GM12878 (cell line): Measurements from ENCODE around the gene LRRN4. TPM values are rescaled to one million over a fixed set of nuclear protein-coding genes. Genes with fewer than 3 reads are reported as not detected.

Experiments used
- ATAC-seq: fragments of 200-7000 bp; cut with Tn5 transposase; 3 replicates; pipeline ENCODE4 v1.9.1; 2020; ENCODE audit warnings: mild to moderate bottlenecking, moderate library complexity
- BruUV-seq: library from RNA; stranded (reverse); fragments of 400-500 nt; replicated peaks from 2 replicates; lab custom pipeline; 2021; lab: Mats Ljungman, UMichigan
- CTCF ChIA-PET: fragments of 300-600 bp; sonication (Branson Sonifier 250); formaldehyde crosslinking; extraction: SDS; loops from one replicate; lab custom pipeline; 2021; ENCODE audit warnings: inconsistent platforms; lab: Yijun Ruan, JAX
- POLR2A ChIA-PET: fragments of 350-600 bp; formaldehyde crosslinking; extraction: SDS; loops from one replicate; lab custom pipeline; 2021; ENCODE audit warnings: inconsistent platforms; lab: Charles Lee
- RAD21 ChIA-PET: fragments of 300-600 bp; sonication (Branson Sonifier 250); formaldehyde crosslinking; loops from one replicate; lab custom pipeline; 2023; ENCODE audit warnings: antibody characterized with exemption; ENCODE audit not compliant: unreplicated experiment; lab: Charles Lee
- SMC1A ChIA-PET: fragments of 300-600 bp; sonication (Branson Sonifier 250); formaldehyde crosslinking; loops from one replicate; lab custom pipeline; 2023; ENCODE audit not compliant: unreplicated experiment, uncharacterized antibody; lab: Charles Lee
- DNase-seq: peaks from one replicate; pipeline ENCODE4 v3.0.0-alpha.2; 2011; ENCODE audit warnings: low read depth, low spot score
- FAIRE-seq: peaks from 3 replicates; lab custom pipeline; 2011; peaks lifted over from hg19 to GRCh38; lab: Jason Lieb, UNC
- H2AFZ ChIP-seq: 2 replicates; pipeline ENCODE4 v1.6.0; 2011; ENCODE audit warnings: low read depth, low read length, control low read depth; ENCODE audit not compliant: control insufficient read depth
- H3K27ac ChIP-seq: 2 replicates; pipeline ENCODE4 v1.5.1; 2011; ENCODE audit warnings: control low read depth; ENCODE audit not compliant: control insufficient read depth, insufficient read depth
- H3K27me3 ChIP-seq, 2 experiments: replicated peaks in 1 of 2; 2 replicates each; pipeline versions ENCODE4 v1.6.0 to v1.6.1; 2011; ENCODE audit warnings: low read length in 1 of 2; ENCODE audit not compliant: control insufficient read depth in 2 of 2, insufficient read depth in 2 of 2
- H3K36me3 ChIP-seq, 2 experiments: 2 replicates each; pipeline ENCODE4 v1.5.1; 2011; ENCODE audit warnings: low read length in 1 of 2; ENCODE audit not compliant: control insufficient read depth in 2 of 2, insufficient read depth in 2 of 2
- H3K4me1 ChIP-seq: 2 replicates; pipeline ENCODE4 v1.6.1; 2011; ENCODE audit warnings: mild to moderate bottlenecking, low read length, moderate library complexity, mixed read lengths; ENCODE audit not compliant: control insufficient read depth, insufficient read depth
- H3K4me2 ChIP-seq: 2 replicates; pipeline ENCODE4 v1.6.0; 2011; ENCODE audit warnings: control low read depth; ENCODE audit not compliant: control insufficient read depth, insufficient read depth
- H3K4me3 ChIP-seq: fragments of 200-600 bp; sonication (generic); 2 replicates; pipeline ENCODE4 v1.5.1; 2016
- H3K79me2 ChIP-seq: 2 replicates; pipeline ENCODE4 v1.6.0; 2011; ENCODE audit warnings: low read length; ENCODE audit not compliant: control insufficient read depth, insufficient read depth
- H3K9ac ChIP-seq: 2 replicates; pipeline ENCODE4 v1.8.0; 2011; ENCODE audit warnings: low read length, control low read depth, mixed read lengths; ENCODE audit not compliant: control insufficient read depth, insufficient read depth
- H3K9me3 ChIP-seq: replicated peaks from 3 replicates; pipeline ENCODE4 v1.5.1; 2011; ENCODE audit warnings: mild to moderate bottlenecking, low read length; ENCODE audit not compliant: control insufficient read depth, insufficient read depth
- H4K20me1 ChIP-seq: 2 replicates; pipeline ENCODE4 v1.6.0; 2011; ENCODE audit not compliant: control insufficient read depth, insufficient read depth
- MYC ChIP-seq: IDR thresholded peaks from 2 replicates; pipeline ENCODE4 v1.6.1; 2011; ENCODE audit warnings: mild to moderate bottlenecking, low read length, moderate library complexity, inconsistent platforms; ENCODE audit not compliant: insufficient read depth, insufficient replicate concordance, insufficient read length, severe bottlenecking
- NFYB ChIP-seq: IDR thresholded peaks from 2 replicates; pipeline ENCODE4 v1.6.1; 2011; ENCODE audit warnings: low read depth, mild to moderate bottlenecking, low read length, improper control_type of control experiment, moderate library complexity; ENCODE audit not compliant: insufficient read depth
- RAD21 ChIP-seq: IDR thresholded peaks from 2 replicates; pipeline ENCODE4 v1.6.1; 2011; ENCODE audit warnings: mild to moderate bottlenecking, low read depth, low read length, moderate library complexity; ENCODE audit not compliant: insufficient read depth
- RCOR1 ChIP-seq: conservative IDR thresholded peaks from 2 replicates; pipeline ENCODE4 v1.6.1; 2012; ENCODE audit warnings: low read depth, low read length, improper control_type of control experiment
- SMC3 ChIP-seq: IDR thresholded peaks from 2 replicates; pipeline ENCODE4 v1.6.1; 2011; ENCODE audit warnings: low read length, improper control_type of control experiment, borderline replicate concordance
- TBL1XR1 ChIP-seq: IDR thresholded peaks from 2 replicates; pipeline ENCODE4 v1.6.1; 2012; ENCODE audit warnings: low read depth, low read length, improper control_type of control experiment
- WGBS: methylation state at CpG from one replicate; pipeline ENCODE4 v1.1.6; 2016; ENCODE audit warnings: low lambda C conversion rate; ENCODE audit not compliant: insufficient replicate concordance, insufficient coverage; ENCODE audit errors: missing lambda C conversion rate; 5-methylcytosine and 5-hydroxymethylcytosine counted together
- in situ Hi-C: fragments of 300-500 bp; cut with MboI; formaldehyde crosslinking; loops from 9 replicates; pipeline ENCODE4 v1.14.3; 2018; ENCODE audit warnings: mixed read lengths
- intact Hi-C: fragments of 100-400 bp; cut with micrococcal nuclease; formaldehyde crosslinking; loops from one replicate; pipeline ENCODE4 v1.14.2; 2022; ENCODE audit not compliant: unreplicated experiment
- polyA plus RNA-seq, 11 experiments: library from polyadenylated mRNA; depleted of rRNA in 4 of 11; unstranded in 6 of 11; stranded (reverse) in 5 of 11; fragments of >200 nt; fragmentation: Nextera tagmentation in 4 of 11; fragmentation: Illumina TruSeq in 1 of 11; extraction: Ambion mirVana in 4 of 11; extraction: Trizol in 1 of 11; gene quantifications; 1 replicate in 1 of 11; 2 replicates in 10 of 11; pipeline versions ENCODE4 v1.2.1 to v1.2.3, GENCODE V29; 2011 to 2016; ENCODE audit warnings: inconsistent platforms in 2 of 11, missing spikeins in 2 of 11, low read depth in 1 of 11
- total RNA-seq, 4 experiments: library from RNA; depleted of rRNA in 3 of 4; stranded (reverse); fragments of >200 nt in 3 of 4; fragmentation: Illumina TruSeq in 1 of 4; extraction: Trizol in 1 of 4; gene quantifications; 2 replicates each; pipeline versions ENCODE4 v1.2.1 to v1.2.3, GENCODE V29; 2013 to 2021

The LRRN4 gene
- total and polyA plus RNA-seq, 10 of the 15 experiments (the other 5 are each of a cell fraction or from before 2014, with no cell fraction given), result 0.11 TPM; not detected in 9

DNA sequence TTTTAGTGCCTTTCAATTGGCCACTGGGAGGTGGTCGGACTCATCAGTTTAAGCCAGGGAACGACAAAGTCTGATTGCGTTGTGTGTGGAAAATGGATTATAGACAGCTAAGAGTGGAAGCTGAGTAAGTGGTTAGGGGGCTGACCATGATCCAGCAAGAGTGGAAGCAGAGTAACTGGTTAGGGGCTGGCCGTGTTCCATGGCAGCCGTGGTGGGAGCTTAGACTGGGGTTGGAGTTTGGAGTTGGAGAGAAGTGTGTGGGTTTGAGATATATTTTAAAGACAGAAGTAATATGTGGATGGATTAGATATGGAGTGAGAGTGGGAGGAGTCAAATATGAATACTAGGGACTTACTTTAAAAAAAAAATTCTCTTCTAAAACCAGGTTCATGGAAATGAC, 41.7 kb downstream of the LRRN4 start:
- ChIA-PET RAD21 (no interaction called here), SMC1A (no interaction called here), CTCF (interaction anchor here (0.6 kb wide), 1 partner anchor 459 kb away, joined by 3 read pairs; no protein-coding TSS in a partner anchor), POLR2A (interaction anchor here (0.6 kb wide), 1 partner anchor 91 kb away, joined by 4 read pairs; no protein-coding TSS in a partner anchor)
- H3K9me3 ChIP-seq, result no peaks in the 10 kb centered on the region
- TF ChIP-seq MYC, result no peak
- no peak for DNase-seq
- H3K79me2 ChIP-seq, result peaks cover 18% of the 10 kb centered on the region
- FAIRE-seq, result no peak
- H4K20me1 ChIP-seq, result no peaks in the 10 kb centered on the region
- H3K27me3 ChIP-seq, result no peaks in the 10 kb centered on the region
- H3K4me3 ChIP-seq, result no peak overlapping the region
- peaks cover 2% of the 10 kb centered on the region; the same call in 1 of the 2 replicates for H3K4me1 ChIP-seq
- H3K9ac ChIP-seq, result no peak overlapping the region
- over 99% methylated on average over 5 of the region's 5 CpGs for WGBS
- in situ Hi-C loops, result no loop called here
- peaks cover 1 to 17% of the 10 kb centered on the region in 2 experiments; a peak in 3 of 4 replicates for H3K36me3 ChIP-seq
- no peak overlapping the region for H3K27ac ChIP-seq
- ATAC-seq, result no peak
- H2AFZ ChIP-seq, result no peak overlapping the region
- intact Hi-C loops, result no loop called here
- BruUV-seq, result no TSS peak
- no peak overlapping the region for H3K4me2 ChIP-seq

DNA sequence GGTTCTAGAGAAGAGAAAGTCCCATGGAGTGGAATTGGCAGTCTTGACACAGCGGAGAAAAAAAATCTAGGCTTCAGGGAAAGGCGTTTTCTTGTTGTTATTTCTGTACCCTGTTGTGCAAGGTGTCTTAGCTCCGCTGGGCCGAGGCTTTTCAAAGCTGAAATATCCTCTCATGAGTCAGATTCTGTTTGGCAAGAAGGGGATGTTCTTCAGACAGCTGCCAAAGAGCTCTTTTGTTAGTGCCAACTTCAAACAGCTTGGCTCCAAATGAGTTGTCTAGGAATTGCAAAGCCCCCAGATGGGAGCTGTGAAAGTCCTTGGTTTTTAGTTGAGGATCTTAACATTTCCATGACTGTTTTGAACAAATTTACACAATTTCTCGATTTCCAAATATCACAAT, 45.6 kb downstream of the LRRN4 start:
- RAD21 ChIA-PET, result interaction anchor here (0.7 to 1.3 kb wide), 3 partner anchors 67 to 480 kb away, joined by 3 to 5 read pairs (median 3); no protein-coding TSS in a partner anchor
- 89% methylated on average over 5 of the region's 5 CpGs for WGBS
- intact Hi-C loops, result no loop called here
- peak overlapping the region; percentile 12; the same call in 1 of the 2 replicates for H3K4me3 ChIP-seq
- H3K79me2 ChIP-seq, result peaks cover 32% of the 10 kb centered on the region
- H3K36me3 ChIP-seq, result peaks cover 0 to 11% of the 10 kb centered on the region in 2 experiments; a peak in 3 of 4 replicates
- no peak overlapping the region; the same call in 1 of the 2 replicates for H3K27ac ChIP-seq
- TF ChIP-seq SMC3 (no peak), RAD21 (no peak), TBL1XR1 (no peak), RCOR1 (no peak), NFYB (no peak)
- DNase-seq (no peak), ATAC-seq (no peak), FAIRE-seq (no peak)
- peak overlapping the region; percentile 50 for H3K9ac ChIP-seq
- peaks cover 2% of the 10 kb centered on the region; the same call in 1 of the 2 replicates for H3K4me1 ChIP-seq
- no peaks in the 10 kb centered on the region for H3K27me3 ChIP-seq
- SMC1A ChIA-PET, result interaction anchor here (0.6 to 1.6 kb wide), 9 partner anchors 11 to 148 kb away, joined by 3 to 5 read pairs (median 3); no protein-coding TSS in a partner anchor
- in situ Hi-C loops, result no loop called here
- H3K4me2 ChIP-seq, result peak overlapping the region; percentile 84
- CTCF ChIA-PET, result interaction anchor here (1.1 to 2.2 kb wide), 4 partner anchors 15 to 480 kb away, joined by 3 to 11 read pairs (median 4); no protein-coding TSS in a partner anchor
- H2AFZ ChIP-seq, result no peak overlapping the region
- BruUV-seq, result no TSS peak
- POLR2A ChIA-PET, result interaction anchor here (0.7 to 1.9 kb wide), 2 partner anchors 12 to 43 kb away, joined by 3 to 6 read pairs; no protein-coding TSS in a partner anchor
- no peaks in the 10 kb centered on the region for H4K20me1 ChIP-seq
- no peaks in the 10 kb centered on the region for H3K9me3 ChIP-seq
